ENCODE measurements around the gene AQP10. TPM values are rescaled to one million over a fixed set of nuclear protein-coding genes. Genes with fewer than 3 reads are reported as not detected.
"Not testable (repeated sequence)": the region's sequence is repeated elsewhere in the genome, so short reads cannot be mapped to it uniquely, and the experiment has no call there.

The AQP10 gene
- total and polyA plus RNA-seq, 11 donors: 0.15 to 1.2 (median 0.55) TPM; not detected in 3

- H3K9me3 ChIP-seq; ATAC-seq; H3K4me3 ChIP-seq; DNase-seq; H3K27me3 ChIP-seq; H3K36me3 ChIP-seq; H3K4me1 ChIP-seq; H3K27ac ChIP-seq; intact Hi-C loops (cut with DNase I): not testable (repeated sequence)
- 61 to 76% (median 68%) methylated on average over 10 to 13 of the region's 13 CpGs for WGBS, 4 donors
These were observed 8.4 kb upstream of the AQP10 start for GRCh38 chr1:154312229-154313065.

DNA sequence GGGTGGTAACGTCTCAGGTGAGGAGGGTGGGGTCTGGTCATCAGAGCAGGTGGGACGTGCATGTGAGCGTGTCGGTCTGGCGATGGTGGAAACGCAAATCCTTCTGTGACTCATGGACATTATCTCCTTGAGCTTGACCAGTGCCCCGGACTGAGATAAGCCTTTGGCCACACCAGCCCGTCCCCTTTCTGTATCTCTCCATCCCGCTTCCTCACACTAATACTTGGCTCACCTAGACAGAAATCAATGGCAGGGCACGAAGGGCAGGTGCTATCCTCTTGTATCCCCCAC, 7.9 kb upstream of the AQP10 start:
- H3K4me1 ChIP-seq: no peaks in the 10 kb centered on the region
- TF ChIP-seq POLR2A (IDR thresholded peaks at IDR 0.05): no peak
- no peak for TF ChIP-seq CTCF (IDR thresholded peaks at IDR 0.05)
- WGBS, 4 donors: 52 to 61% (median 55%) methylated on average over 9 to 10 of the region's 10 CpGs
- DNase-seq: no peak
- no peak overlapping the region for H3K27ac ChIP-seq
- no peaks in the 10 kb centered on the region for H3K36me3 ChIP-seq
- H3K27me3 ChIP-seq: no peaks in the 10 kb centered on the region
- intact Hi-C loops (cut with DNase I): no loop called here
- H3K9me3 ChIP-seq: peaks cover 0 to 8% (median 0%) of the 10 kb centered on the region in 12 donors
- no peak overlapping the region for H3K4me3 ChIP-seq
- ATAC-seq: no peak

GRCh38 chr1:154314226-154314625, 6.7 kb upstream of the AQP10 start:
- 69 to 80% (median 77%) methylated on average over 3 of the region's 3 CpGs for WGBS, 4 donors
- intact Hi-C loops (cut with DNase I): not testable (repeated sequence)

GRCh38 chr1:154316704-154317103, 4.2 kb upstream of the AQP10 start:
- 37 to 93% (median 86%) methylated on average over 1 of the region's 1 CpG for WGBS, 4 donors
- Histone ChIP-seq H3K4me3 (no peak overlapping the region), H3K4me1 (peaks cover 0 to 9% (median 2%) of the 10 kb centered on the region in 12 donors), H3K27me3 (no peaks in the 10 kb centered on the region), H3K36me3 (no peaks in the 10 kb centered on the region), H3K9me3 (peaks cover 0 to 8% (median 0%) of the 10 kb centered on the region in 12 donors), H3K27ac (no peak overlapping the region)
- no peak for TF ChIP-seq POLR2A (IDR thresholded peaks at IDR 0.05)
- no peak for TF ChIP-seq CTCF (IDR thresholded peaks at IDR 0.05)
- ATAC-seq: no peak
- intact Hi-C loops (cut with DNase I): no loop called here
- no peak for DNase-seq

More at GRCh38 chr1:154314226-154314625, 6.7 kb upstream of the AQP10 start:
- not testable (repeated sequence) for H3K4me1 ChIP-seq, H3K27ac ChIP-seq, H3K4me3 ChIP-seq, H3K36me3 ChIP-seq, H3K27me3 ChIP-seq, DNase-seq, ATAC-seq, H3K9me3 ChIP-seq

GRCh38 chr1:154318386-154318785, 2.5 kb upstream of the AQP10 start:
- 60 to 68% (median 63%) methylated on average over 4 of the region's 4 CpGs for WGBS, 4 donors
- intact Hi-C loops (cut with DNase I): no loop called here
- no peak for TF ChIP-seq CTCF (IDR thresholded peaks at IDR 0.05)
- no peak for TF ChIP-seq POLR2A (IDR thresholded peaks at IDR 0.05)

GRCh38 chr1:154321609-154321934, 679 bp downstream of the AQP10 start:
- H3K27me3 ChIP-seq, H3K27ac ChIP-seq, H3K36me3 ChIP-seq, DNase-seq, H3K9me3 ChIP-seq, ATAC-seq, H3K4me3 ChIP-seq: not testable (repeated sequence)
- H3K4me1 ChIP-seq: peaks cover 0 to 31% (median 11%) of the 10 kb centered on the region in 12 donors
- intact Hi-C loops (cut with DNase I): loop anchor here in 1 of 10 donors (10.0 kb wide), 1 partner anchor 127 kb away; the partner anchor contains the start of gene TPM3

More at GRCh38 chr1:154318386-154318785, 2.5 kb upstream of the AQP10 start:
- ATAC-seq (no peak), DNase-seq (no peak)
- no peak overlapping the region for H3K4me3 ChIP-seq
- H3K4me1 ChIP-seq: peaks cover 0 to 9% (median 2%) of the 10 kb centered on the region in 12 donors
- H3K27me3 ChIP-seq: no peaks in the 10 kb centered on the region
- peaks cover 0 to 8% (median 0%) of the 10 kb centered on the region in 12 donors for H3K9me3 ChIP-seq
- no peaks in the 10 kb centered on the region for H3K36me3 ChIP-seq
- H3K27ac ChIP-seq: no peak overlapping the region
